GM12864 (cell line): ENCODE measurements around the gene SEPTIN5.

Experiments
- DNase-seq: peaks from one replicate; pipeline ENCODE4 v3.0.0-alpha.2; 2011; ENCODE audit warnings: low read depth
- H3K4me3 ChIP-seq: 2 replicates; pipeline ENCODE4 v1.5.1; 2011; ENCODE audit warnings: mild to moderate bottlenecking, low read depth, low read length, control low read depth
- CTCF ChIP-seq: IDR thresholded peaks from 2 replicates; pipeline ENCODE4 v1.5.1; 2011; ENCODE audit warnings: low read depth, mild to moderate bottlenecking, moderate library complexity, low read length, control low read depth, inconsistent platforms; ENCODE audit errors: missing control alignments

The SEPTIN5 gene

GRCh38 chr22:19728836-19729235, 14.5 kb downstream of the SEPTIN5 start:
- no peak for DNase-seq
- TF ChIP-seq CTCF, result no peak
- H3K4me3 ChIP-seq, result no peak overlapping the region

GRCh38 chr22:19729507-19729906, 15.2 kb downstream of the SEPTIN5 start:
- no peak for DNase-seq
- no peak for TF ChIP-seq CTCF

GRCh38 chr22:19730198-19730597, 15.9 kb downstream of the SEPTIN5 start:
- H3K4me3 ChIP-seq, result no peak overlapping the region
- no peak for TF ChIP-seq CTCF
- DNase-seq, result no peak

More at GRCh38 chr22:19729507-19729906, 15.2 kb downstream of the SEPTIN5 start:
- H3K4me3 ChIP-seq, result no peak overlapping the region

- no peak for DNase-seq
- peak; percentile 91 for TF ChIP-seq CTCF
- peak overlapping the region; percentile 37 for H3K4me3 ChIP-seq
These were observed 16.5 kb downstream of the SEPTIN5 start for GRCh38 chr22:19730655-19731360.

GRCh38 chr22:19731361-19732135, 17.2 kb downstream of the SEPTIN5 start:
- TF ChIP-seq CTCF, result no peak
- DNase-seq, result no peak
- no peak overlapping the region for H3K4me3 ChIP-seq

- no peak for DNase-seq
- H3K4me3 ChIP-seq, result no peak overlapping the region
- TF ChIP-seq CTCF, result no peak
These were observed 18.3 kb downstream of the SEPTIN5 start for GRCh38 chr22:19732403-19733113.
